ENCODE measurements around the gene TEX35.

Gene TEX35

DNA sequence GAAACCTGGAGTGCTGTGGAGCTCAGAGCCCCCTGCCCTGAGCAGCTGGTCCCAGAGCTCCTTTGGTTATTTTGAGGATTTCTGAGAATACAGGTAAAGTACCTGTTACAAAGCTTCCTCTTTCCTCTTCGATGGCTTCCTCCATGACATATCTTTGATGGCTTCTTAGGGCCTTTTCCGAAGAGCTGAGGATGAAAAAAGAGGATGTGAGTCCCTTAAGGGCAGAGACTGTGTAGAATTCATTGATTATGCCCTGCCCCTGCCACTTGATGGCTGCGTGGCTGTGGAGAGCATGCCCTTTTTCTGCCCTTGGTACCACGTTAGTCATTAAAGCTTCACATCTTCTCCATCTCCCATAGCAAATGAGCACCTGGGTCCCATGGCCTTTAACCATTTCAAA lies 14.2 kb downstream of the TEX35 start:
- no peak for DNase-seq

DNA sequence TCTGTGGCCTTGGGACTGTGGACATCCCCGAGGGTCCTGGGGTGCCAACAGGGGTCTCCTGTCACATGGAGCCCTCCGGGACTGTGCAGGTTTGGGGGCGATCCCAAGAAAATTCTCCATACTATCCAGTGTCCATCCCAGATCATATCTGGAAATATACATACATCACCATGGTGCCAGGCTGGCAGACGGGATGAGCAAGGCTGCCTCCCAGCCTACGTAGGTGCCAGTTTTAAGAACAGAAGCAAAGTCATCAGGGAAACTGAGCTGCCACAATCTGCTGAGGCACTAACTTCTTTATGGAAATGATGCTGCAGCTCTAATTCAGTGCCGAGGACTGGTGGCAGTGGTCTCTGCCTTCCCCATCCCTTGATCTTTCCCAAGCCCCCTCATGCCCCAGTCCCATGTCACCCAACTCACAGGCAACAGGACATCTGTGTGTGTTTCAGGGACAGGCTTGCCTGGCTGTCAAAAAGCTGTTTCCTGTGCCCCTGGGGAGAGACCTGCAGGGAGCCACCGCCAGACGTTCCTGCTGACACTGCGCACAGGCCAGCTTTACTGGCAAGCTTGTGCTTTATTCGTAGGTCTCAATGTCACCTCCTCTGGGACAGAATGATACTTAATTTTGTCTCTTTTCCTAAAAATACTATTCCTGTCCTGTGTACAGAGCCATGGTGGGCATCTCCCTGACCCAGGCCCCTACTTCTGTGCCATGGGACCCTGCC lies 15.5 kb downstream of the TEX35 start:
- no peak for DNase-seq

DNA sequence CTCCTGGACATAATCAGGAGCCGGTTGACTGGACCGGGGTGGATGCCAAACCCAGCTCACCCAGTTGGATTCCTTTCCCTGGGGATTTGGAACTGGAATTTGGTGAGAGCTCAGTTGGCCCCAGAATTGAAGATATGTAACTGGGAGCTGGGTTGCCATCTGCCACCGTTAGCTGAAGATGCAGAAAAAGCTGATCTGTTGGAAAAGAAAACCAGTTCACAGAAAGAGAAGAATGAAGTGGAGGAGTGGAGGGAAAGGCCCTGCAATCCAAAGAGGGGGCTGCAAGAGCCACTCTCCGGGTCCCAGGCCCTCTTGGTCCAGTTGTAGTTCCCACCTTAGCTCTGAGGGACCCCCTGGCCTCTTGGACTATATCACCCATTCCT lies 16.0 kb downstream of the TEX35 start:
- DNase-seq = no peak

DNA sequence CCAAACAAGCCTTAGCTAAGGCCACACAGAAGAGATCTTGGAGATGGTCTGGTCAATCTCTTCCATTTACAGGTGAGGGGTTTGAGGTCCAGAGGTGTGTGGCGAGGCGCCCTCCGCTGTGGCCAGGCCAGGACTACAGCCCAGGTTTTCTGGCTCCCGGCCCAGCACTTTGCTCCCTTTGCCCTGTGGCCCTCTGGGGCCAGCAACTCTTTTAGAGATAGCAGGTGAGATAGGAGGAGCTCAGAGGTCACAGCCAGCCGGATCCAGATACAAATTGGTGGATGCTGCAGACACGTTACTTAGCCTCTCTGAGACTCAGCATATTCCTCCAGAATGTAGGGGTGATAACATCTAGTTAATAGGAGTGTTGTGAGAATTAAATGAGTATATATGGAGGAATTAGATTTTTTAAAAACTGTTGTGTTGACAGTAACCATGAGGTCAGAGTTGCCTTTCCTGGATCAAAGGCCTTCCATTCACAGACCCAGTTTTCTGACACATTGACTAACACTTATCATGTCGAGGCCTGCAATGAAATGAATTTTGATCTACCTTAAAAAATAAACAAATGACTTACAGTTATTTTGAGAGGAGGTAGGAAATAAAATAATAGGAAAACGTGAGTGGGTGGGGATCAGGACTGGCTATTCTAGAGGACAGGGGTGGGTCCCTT lies 16.6 kb downstream of the TEX35 start:
- DNase-seq = no peak

DNA sequence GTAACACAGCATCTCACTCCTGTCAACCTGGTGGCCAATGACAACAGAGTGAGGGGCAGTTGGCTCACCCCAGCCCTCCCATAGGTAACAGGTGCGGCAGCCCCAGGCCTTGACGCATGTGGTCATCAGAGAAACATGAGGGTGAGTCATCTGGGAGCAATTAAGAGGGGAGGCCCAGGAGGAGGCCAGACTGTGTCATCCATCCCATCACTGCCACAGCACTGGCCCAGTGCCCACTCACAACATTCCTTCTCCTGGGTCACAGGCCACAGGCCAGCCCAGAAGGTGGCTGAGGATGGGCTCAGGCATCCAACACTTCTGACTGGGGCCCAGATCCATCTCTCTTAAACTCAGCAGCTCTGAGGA lies 17.1 kb downstream of the TEX35 start:
- no peak for DNase-seq

DNA sequence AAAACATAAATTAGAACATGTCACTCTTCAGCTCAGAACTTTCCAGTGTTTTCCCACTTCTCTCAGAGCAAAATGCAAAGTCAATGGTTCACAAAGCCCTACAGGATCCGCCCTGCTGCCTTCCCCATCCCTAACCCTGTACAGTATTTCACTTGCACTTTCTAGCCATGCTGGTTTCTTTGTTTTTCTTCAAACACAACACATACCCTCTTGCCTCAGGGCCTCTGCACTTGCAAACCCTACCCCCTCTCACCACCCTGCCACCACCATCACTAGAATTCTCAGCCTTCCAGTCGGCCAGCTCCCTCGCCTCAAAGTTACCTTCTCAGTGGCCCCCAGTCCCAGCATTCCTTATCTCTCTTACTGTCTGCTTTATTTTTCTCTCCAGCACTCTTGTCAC lies 17.6 kb downstream of the TEX35 start:
- no peak for DNase-seq

DNA sequence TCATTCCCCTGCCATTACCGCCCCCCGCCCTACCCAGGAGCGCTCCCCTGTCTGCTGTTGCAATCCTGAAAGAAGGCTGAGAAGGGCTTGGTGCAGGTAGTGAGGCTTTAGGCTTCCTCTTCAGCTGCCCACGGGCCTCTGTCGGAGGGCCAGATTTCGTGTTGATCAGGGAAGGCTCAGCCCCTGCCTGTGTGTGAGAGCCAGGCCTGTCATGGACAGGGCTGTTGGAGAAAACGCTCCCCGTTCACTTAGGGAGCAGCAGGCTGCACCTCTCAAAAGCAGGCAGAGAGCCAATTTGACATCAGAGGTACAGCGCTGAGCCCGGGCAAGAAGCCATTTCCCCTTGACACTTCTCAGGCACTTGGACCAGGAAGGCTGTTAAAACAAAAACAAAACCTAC lies 19.0 kb downstream of the TEX35 start:
- no peak for DNase-seq

DNA sequence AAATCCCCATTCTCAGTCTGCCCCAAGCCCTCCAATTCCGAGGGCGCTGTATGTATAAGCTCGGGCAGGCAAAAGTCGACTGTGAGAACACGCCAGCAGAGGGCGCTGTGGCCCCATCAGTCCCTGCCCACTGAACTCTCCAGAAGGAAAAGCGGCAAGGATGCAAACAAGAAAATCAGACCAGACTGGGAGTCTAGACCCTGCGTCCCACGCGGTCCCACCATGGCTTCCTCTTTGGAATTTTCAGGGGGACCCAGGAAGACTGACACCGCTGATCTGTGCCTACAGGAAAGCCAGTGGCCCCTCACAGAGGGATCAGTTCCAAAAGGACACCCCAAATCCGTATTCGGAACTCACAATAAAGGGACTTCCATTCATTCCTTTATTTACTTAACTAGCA lies 19.5 kb downstream of the TEX35 start:
- peak; percentile 73 for DNase-seq

DNA sequence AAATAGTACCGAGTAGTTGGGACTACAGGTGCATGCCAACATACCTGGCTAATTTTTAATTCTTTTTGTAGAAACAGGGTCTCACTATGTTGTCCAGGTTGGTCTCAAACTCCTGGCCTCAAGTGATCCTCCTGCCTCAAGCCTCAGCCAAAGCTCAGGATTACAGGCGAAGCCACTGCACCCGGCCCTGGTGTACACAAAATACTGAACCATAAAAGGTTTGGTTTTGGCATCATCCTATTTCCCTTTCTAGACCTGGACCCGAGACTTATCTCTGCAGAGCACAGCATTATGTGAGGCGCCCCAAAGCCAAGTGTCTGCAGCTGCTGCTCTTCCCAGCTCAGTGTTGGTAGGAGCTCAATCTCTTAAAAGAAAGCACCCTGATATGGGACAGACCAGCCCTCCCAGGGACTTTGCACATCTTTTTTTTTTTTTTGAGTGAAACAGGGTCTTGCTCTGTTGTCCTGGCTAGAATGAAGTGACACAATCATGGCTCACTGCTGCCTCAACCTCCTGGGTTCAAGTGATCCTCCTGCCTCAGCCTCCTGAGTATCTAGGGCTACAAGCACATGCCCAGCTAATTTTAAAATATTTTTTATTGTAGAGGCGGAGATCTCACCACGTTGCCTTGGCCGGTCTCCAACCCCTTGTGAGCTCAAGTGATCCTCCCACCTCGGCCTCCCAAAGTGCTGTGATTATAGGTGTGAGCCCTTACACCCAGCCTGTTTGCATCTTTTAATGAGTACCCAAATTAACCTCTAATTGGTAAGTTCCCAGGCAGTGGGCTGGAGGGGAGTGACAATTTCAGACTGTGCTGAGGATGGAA lies 20.4 kb downstream of the TEX35 start:
- DNase-seq = no peak

DNA sequence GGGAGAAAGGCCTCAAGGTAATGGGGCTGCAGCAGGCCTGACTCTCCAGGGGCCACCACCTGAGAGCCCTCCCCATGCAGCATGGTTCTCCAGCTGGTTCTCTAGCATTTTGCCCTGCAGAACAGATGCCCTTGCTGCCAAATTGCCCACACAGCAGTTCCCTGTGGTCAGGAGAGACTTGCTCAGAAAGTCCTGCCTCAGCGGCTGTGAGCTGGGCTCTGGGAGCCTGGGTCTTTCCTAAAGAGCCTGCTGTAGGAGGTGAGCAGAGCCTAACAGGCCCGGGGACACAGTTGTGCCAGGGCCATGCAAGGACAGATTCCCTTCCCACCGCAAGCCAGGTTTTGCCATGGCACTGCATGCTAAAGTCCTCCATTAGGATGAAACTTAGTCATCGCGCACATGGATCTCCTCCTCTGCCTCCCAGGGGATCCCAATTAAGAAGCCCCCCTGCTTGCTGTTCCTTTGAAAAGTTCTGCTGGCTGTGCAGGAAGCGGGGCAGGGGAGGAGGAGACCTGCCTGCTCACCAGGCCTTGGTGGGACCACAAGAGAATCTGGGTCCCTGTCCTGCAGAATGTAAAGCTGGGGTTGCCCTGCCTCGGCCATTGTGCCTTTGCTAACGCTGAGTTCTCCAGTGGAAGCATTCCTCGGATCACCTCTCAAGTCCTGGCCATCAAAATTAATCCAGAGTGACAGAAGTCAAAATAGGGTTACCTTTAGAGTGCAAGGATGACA lies 21.4 kb downstream of the TEX35 start:
- no peak for DNase-seq

DNA sequence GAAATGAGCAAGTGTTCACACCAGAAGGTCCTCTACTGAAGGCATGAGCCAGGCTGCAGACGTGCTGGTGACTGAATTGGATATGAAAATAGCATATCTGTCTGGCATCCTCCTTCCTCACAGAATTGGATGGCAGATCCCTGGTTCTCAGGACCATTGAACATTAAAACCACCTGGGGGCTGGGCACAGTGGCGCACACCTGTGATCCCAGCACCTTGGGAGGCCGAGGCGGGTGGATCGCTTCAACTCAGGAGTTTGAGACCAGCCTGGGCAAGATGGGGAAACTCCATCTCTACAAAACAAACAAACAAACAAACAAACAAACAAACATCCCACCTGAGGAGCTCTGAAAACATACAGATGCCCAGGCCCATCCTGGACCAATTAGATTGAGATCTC lies 23.4 kb downstream of the TEX35 start:
- no peak for DNase-seq

DNA sequence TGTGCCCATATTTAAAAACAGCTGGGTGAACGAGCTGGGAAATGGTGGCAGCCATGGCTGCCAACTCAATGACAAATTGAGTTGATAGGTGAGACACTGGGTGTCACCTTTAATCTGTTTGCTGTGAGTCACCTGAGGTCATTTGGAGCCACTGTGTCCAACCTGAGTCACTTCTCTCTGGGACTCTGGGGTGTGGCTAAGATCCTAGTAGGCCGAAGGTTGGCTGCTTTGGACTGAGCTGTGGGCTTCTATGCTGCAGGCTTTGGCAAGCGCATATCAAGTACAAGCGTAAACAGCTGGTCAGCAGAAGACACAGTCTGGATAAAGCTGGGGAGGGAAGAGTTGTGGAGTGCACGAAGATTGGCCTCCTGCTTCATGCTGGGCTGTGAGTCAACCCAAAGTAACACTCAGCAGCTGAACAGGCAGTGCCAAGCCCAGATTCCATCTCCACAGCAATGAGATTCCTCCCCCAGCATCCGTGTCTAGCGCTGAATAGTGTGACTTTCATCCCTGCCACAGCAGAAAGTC lies 24.0 kb downstream of the TEX35 start:
- DNase-seq = no peak

DNA sequence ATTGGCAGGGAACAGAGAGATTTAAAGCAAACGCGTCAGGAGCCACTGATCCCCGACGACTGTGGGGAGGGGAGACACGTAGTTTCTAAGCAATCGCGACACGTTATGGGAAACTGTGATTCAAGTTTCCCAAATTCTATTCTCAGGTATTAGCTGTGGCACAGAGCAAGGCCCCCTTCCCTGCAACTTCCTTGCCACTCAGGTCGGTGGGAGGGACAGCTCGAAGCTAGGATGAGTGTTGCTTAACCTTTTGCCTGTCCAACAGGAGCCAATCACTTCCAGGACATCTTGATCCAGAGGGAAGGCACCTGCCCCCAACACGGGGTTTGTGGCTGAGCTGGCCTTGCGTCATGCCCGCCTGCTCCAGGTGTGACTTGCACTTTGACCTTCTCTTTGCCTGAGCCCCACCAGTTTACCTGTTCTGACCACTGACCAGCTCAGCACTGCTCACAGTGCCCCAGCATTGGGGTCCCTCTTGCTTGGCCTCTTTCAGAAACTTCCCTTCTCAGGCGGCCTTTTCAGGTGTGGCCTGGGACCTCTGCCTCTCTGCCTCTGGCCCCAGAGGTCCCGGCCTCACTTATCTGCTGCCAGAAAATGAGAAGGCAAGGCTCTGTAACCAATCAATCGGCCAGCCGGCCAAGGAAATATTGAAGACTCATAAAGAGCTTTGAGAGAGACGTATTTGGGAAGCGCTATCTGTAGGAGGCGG lies 24.6 kb downstream of the TEX35 start:
- no peak for DNase-seq

DNA sequence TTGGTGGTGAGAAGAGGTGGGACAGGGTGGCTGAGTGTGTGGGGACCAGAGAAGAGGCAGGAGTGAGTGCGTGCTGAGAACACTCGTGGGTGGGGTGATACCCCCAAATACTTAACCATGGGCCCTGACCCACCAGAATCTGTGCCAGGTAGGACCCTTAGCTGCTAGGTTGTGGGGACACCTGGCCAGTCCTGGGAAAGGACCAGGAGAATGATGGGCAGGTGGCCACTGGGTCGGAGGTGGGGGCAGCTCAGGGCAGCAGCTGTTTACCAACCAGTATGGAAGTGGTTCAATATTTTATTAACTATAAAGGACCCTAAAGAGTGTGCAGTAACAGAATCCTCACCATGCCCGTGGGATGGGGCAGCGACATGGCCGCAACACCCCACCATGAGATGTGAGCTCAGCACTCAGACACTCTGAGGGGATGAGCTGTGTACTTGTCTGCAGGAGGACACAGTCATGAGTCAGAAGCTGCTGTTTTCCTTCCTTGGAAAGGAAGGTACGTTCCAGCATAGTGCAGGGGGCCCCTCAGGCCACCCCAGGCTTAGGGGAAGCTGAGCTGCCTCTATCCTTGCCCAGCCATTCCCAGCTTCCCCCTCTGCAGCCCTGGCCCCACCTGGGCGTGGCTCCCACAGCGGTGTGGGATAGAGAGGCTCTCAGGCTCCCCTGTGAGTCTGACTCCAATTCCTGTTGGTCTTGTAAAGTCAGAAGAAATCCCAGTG lies 25.4 kb downstream of the TEX35 start:
- DNase-seq = no peak

DNA sequence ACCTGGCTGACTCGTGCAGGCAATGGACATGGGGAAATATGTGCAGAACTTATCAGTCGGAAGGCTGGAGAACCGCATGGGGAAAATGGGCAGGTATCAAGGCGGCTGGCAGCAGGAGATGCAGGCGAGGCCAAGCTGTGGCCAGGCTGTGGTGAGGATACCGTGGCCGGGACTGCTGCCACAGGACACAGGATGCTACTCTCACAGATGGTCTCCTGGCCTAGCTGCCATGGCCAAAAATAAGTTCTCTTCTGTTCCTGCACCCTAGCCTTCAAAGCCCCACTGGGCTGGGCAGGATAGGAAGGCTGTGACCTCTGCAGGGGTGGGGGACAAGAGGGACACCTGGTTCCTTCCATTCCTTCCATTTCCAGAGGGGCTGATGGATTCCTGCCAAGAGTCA lies 26.4 kb downstream of the TEX35 start:
- no peak for DNase-seq

DNA sequence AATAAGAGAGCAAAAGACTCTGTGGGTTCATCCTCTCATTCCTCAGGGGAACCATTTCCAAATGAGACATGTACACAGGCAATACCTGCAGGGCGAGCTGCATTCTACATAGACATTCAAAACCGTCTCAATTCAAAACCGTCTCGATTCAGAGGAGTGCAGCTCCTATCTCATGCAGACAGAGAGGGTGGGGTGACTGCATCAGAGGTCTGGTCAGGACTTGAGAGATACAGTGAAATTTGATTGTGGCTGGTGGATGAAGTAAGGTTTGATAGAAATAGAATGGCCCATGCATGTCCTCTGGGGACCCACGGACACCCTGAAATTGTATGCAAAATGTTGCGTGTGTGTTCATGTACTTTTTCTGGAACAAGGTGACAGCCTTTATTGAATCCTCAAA lies 27.3 kb downstream of the TEX35 start:
- DNase-seq = no peak

DNA sequence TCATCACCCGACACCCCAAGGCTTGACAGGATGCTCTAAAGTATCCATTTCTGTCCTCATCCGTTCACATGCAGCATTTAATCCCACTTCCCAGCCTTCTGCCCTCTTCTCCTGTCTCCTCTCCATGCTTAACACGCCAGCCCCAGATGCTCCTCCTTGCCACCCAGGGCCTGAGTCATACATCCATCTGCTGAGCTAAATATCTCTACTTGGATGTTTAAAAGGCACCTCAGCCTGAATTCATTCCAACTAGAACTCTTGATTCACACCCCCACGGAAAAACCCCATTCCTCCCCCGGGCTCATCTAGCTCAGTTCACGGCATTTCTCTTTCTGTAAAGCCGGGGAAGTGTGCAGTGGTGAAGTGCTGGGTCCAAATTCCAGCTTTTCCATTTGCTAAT lies 27.7 kb downstream of the TEX35 start:
- no peak for DNase-seq

DNA sequence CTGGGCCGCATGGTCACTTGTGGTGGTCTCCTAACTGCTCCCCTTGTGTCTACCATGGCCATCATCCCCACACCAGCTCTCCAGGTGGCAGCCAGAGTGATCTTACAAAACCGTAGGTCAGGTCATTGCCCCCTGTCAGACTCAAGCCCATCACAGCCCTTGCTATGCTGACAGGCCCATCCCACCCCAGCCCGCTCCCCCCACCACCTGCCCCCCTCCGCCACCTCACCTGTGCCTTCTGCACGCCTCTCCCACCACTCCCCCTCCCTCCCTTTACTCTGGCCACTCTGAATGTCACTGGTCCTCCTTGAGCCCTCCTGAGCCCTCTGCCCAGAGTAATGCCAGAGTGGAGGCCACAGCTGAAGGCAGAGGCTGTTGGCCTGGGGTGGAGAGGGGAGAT lies 28.5 kb downstream of the TEX35 start:
- no peak for DNase-seq

DNA sequence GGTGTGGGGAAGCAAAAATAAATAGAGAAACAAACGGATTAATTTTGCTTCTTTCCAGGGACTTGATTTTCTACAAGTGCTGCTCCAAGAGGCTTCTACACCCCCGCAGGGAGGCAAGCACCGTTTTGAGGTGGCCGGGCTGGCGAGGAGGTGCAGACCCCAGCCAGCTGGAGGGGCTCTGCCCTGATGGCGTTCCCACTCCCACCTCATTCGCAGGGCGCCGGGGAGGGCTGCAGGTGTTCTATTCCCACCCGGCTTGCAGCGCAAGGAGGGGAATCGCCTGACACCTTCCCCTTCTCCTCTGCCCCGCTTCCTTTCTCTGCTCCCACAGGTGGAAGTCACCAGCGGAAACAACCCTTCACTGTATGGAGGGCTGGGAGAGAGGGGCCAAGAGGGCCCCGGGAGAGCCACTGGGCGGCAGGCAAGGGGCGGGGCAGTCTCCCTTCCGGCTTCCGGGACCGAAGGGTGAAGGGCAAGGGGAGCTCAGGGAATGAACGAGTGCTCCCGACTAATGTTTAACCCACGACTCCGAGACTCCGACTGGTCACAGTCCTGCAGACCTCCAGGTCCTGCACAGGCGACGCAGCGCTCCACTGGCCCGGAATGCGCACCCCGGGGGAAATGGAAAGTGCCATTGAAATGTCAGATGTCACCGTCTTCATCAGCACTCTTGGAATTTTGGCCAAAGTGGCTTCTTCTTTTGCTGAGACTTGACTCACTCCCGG lies 29.1 kb downstream of the TEX35 start:
- peak; percentile 48 for DNase-seq

DNA sequence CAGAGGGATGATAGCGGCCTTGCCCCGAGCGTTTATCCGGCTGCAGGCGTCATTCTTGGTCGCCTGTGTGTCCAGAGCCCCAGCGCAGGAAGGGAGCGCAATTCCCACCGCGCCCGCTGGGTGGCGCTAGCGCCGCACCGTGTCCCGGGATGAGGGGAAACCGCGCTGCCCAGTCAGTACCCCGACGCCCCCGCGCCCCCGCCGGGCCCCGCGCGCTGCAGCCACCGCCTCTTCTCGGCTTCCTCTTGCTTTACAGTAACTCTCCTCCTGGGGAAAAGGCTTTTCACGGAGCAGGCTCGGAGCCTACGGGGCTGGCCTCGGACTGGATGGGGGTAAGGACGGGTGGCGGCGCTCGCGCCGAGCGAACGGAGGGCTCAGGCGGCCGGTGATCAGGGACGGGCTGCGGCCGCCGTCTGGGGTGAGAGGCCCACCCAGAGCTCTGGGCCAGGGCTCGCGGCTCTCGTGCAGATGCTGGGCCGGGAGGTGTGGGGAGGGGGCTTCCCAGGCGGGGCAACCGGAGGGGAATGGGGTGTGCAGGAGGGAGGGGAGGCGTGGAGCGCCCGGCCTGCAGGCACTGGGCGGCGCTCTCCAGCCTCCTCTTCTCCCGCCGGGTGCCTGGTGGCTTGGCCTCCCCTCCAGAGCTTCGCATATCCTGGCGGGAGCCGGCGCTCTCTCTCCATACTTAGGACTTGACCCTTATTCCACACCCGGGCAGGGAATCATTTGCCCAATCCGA lies 29.8 kb downstream of the TEX35 start:
- DNase-seq = peak; percentile 89

DNA sequence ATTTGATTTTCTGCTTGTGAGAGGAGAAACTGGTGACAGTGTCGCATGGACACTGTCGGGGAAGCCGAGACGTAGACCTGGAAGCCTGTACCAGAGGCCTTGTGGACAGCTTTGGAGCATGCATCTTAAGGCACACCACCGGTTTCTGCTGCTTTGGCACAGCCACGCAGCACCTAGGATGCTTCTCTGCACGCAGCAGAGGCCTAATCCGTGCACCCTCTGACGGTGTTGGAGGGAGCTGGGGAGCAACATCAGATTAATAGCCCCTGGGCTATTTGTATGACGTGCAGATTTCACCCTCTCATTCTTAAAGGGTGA lies 30.3 kb downstream of the TEX35 start:
- no peak for DNase-seq

All from activated naive CD4-positive, alpha-beta T cell treated with Interleukin-2 at 50 U/mL for 16 hours (primary cell).